ENCODE data around the gene GLS2.

GLS2 gene

DNA sequence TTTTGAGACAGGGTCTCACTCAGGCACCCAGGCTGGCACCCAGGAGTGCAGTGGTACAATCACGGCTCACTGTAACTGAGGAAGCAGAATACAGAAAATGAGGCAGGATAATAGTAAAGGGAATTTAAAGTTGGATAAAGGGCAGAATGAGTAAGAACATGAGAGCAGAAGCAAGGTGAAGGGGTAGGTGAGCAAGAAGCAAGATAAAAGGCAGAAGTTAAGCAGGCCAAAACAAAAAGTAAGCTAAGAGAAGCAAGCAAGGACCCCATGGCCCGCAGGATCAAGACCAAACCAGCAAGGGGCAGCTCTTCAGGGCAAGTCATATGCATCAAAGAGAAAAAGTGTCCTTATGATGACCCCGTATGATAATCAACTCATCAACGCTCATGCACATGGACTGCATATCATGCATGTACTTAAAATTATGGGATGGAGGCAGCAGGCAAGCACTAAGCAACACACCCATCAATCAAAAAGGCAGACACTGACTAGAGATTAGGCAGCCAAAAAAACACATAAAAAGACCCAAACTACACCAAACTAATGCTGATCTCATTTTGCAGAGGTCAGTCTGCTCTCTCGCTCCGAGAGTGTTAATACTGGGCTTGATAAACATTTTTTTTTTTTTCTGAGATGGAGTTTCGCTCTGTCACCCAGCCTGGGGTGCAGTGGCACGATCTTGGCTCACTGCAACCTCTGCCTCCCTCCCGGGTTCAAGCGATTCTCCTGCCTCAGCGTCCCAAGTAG is 50.4 kb downstream of the GLS2 start:
- DNase-seq, result no peak

DNA sequence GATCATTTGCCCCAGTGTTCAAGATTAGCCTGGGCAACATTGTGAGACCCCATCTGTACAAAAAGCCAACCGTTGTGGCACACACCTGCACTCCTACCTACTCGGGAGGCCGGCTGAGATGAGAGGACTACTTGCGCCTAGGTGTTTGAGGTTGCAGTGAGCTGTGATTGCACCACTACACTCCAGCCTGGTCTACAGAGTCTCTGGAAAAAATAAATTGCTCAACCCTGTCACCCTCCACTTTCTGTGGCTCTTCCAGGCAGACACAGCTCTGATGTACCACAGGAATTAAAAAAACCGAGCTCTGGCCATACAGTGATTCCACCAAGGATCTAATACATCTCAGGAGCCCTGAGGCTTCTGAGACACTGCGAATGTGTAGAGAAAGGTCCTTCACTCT is 53.1 kb downstream of the GLS2 start:
- no peak for DNase-seq

DNA sequence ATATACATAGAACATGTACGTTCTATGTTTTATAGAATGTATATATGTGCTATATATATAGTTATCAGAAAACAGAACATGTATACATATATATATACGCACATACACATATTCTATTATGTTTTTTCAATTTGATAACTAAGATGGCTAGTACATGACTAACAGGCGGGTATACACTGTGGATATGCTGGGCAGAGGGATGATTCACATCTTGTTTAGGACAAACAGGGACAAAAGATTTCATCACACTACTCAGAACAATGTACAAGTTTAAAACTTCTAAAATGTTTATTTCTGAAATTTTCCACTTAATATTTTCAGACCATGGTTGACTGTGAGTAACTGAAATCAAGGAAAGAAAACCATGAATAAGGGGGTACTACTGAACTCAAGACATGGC is 56.1 kb downstream of the GLS2 start:
- no peak for DNase-seq

DNA sequence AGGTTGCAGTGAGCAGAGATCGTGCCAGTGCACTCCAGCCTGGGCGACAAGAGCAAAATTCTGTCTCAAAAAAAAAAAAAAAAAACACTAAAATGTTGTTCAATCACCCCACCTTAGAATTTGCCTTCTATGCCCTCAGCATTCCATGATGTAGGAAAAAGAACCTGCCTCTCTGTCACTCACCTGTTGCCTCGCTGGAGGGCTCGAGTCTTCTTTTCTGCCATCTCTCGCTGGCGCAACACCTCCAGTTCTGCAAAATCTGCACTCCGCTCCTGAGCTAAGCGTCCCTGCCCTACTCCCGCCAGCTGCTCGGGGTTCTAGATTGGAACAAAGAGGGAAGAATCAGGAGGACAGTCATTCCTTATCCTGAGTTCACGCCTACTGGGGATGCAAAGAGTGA is 56.7 kb downstream of the GLS2 start:
- DNase-seq, result no peak

DNA sequence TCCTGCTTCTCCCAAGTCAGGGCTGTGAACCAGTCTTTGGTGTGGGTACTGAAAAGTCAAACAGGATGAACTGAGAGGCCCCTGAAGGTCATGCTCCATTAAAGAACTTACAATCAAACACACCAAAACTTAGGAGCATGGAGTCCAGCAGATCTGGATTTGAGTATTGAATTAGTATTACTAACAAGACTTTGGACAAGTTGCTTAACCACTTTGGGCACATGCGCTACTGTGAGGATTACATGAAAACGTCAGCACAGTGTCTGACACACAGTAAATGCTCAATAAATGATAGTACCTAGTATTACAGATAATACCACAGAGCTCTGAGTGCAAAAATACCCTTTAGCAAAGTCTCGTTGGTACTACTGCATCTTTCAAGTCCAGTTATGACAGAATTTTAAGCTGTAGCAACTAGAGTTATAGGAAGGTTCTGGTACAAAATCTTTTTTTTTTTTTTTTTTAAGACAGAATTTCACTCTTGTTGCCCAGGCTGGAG is 62.0 kb downstream of the GLS2 start:
- no peak for DNase-seq

DNA sequence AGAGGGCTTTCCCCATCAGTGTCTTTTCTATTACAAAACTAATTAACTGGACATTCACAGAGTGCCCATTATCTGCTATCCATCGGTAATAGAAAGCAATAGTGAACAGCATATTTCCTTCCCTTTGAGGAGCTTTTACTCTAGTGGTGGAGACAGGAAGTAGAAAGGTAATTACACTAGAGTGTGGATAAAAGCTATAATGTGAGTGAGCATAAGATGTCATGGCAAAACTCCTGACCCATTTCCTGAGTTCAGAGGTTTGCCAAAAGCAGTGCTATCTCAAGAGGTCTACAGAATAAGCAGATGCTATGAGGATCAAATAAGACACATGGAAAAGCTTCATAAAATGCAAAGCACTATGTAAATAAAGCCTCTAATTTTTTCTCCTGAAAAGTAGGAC is 62.8 kb downstream of the GLS2 start:
- no peak for DNase-seq
